ENCODE results near the gene PABPN1L. TPM values are rescaled to one million over a fixed set of nuclear protein-coding genes. Genes with fewer than 3 reads are reported as not detected.

The PABPN1L gene
- total and polyA plus RNA-seq, 2 of the 8 experiments (the other 6 are each of a cell fraction or from before 2014, with no cell fraction given): not detected

- H3K4me2 ChIP-seq (ENCODE audit: insufficient read depth in 1 of 2, low read depth in 2 of 2, low read length in 2 of 2): no peak overlapping the region
- no peak overlapping the region for H2AFZ ChIP-seq (ENCODE audit: low read length)
- no peak overlapping the region for H2BK15ac ChIP-seq (ENCODE audit: low read length)
- no peaks in the 10 kb centered on the region for H3K79me2 ChIP-seq (ENCODE audit: control insufficient read depth in 1 of 2, insufficient read depth in 2 of 2, low read length in 2 of 2)
- no peak overlapping the region for H3K18ac ChIP-seq (ENCODE audit: extremely low read depth, low read length)
- ChIA-PET CTCF (ENCODE audit: partially characterized antibody) (interaction anchor here (0.9 to 3.0 kb wide), 9 partner anchors 9 to 347 kb away, joined by 3 to 16 read pairs (median 4); partner anchors contain the start of gene APRT), POLR2A (ENCODE audit: partially characterized antibody) (interaction anchor here (1.2 to 9.0 kb wide), 3 partner anchors 11 to 37 kb away, joined by 3 to 77 read pairs (median 4); partner anchors contain the start of gene APRT)
- DNase-seq (ENCODE audit: low read depth in 1 of 2, low spot score in 2 of 2): no peak
- no peak overlapping the region for H4K8ac ChIP-seq (ENCODE audit: extremely low read depth, insufficient read depth, low read length)
- 90% methylated on average over 16 of the region's 20 CpGs; no CpG with 5 or more reads in 1 of the 2 experiments for WGBS, 2 experiments (ENCODE audit: extremely low coverage in 1 of 2, insufficient coverage in 1 of 2, insufficient read length in 1 of 2, insufficient replicate concordance in 2 of 2, low coverage in 1 of 2, low lambda C conversion rate in 2 of 2, missing lambda C conversion rate in 1 of 2)
- H3K4me3 ChIP-seq (ENCODE audit: extremely low read depth in 1 of 4, insufficient read depth in 2 of 4, low read depth in 3 of 4, low read length in 4 of 4): no peak overlapping the region
- H3K14ac ChIP-seq (ENCODE audit: insufficient read length): no peak overlapping the region
- no peak overlapping the region for H3K23ac ChIP-seq (ENCODE audit: insufficient read length)
- H4K91ac ChIP-seq (replicated peaks; ENCODE audit: insufficient read length, low read length): no peak overlapping the region
- no peak overlapping the region for H3K27ac ChIP-seq (ENCODE audit: low read depth, low read length)
- H2AK5ac ChIP-seq (ENCODE audit: low read depth, low read length): no peak overlapping the region
- H3K27me3 ChIP-seq (replicated peaks in 1 of 4; ENCODE audit: control insufficient read depth in 3 of 4, extremely low read depth in 1 of 4, insufficient read depth in 3 of 4, low read length in 3 of 4): no peaks in the 10 kb centered on the region
- H4K5ac ChIP-seq (ENCODE audit: insufficient read length, low read depth, low read length): no peak overlapping the region
- H3K79me1 ChIP-seq (ENCODE audit: low read depth, low read length): no peaks in the 10 kb centered on the region
- H3K36me3 ChIP-seq (ENCODE audit: control insufficient read depth in 2 of 4, insufficient read depth in 4 of 4, low read length in 3 of 4): no peaks in the 10 kb centered on the region
- no peak overlapping the region for H3K4ac ChIP-seq (replicated peaks; ENCODE audit: insufficient read length, low read depth, low read length)
- no peaks in the 10 kb centered on the region for H3K9me3 ChIP-seq (ENCODE audit: insufficient read depth in 2 of 2, low read depth in 1 of 2, low read length in 1 of 2)
- H4K20me1 ChIP-seq (replicated peaks in 1 of 2; ENCODE audit: control insufficient read depth in 1 of 2, insufficient read depth in 2 of 2, low read length in 2 of 2): peaks cover 0 to 3% of the 10 kb centered on the region in 2 experiments
- no peak overlapping the region for H2BK120ac ChIP-seq (replicated peaks; ENCODE audit: low read depth, low read length)
- FAIRE-seq: no peak
- no peaks in the 10 kb centered on the region for H3K4me1 ChIP-seq (replicated peaks in 1 of 4; ENCODE audit: control insufficient read depth in 3 of 4, insufficient read depth in 4 of 4, low read length in 3 of 4)
- H2BK5ac ChIP-seq (ENCODE audit: low read depth, low read length): no peak overlapping the region
- no peak overlapping the region for H2BK20ac ChIP-seq (ENCODE audit: low read length)
- no peaks in the 10 kb centered on the region for H3K23me2 ChIP-seq (ENCODE audit: low read depth, low read length)
- no peak overlapping the region for H3K56ac ChIP-seq (replicated peaks; ENCODE audit: insufficient read length, low read depth, low read length)
- no peak overlapping the region for H3K9ac ChIP-seq (replicated peaks in 1 of 4; ENCODE audit: extremely low read depth in 1 of 4, low read depth in 3 of 4, low read length in 3 of 4)
- no peak overlapping the region for H2BK12ac ChIP-seq (ENCODE audit: low read depth, low read length)
- TF ChIP-seq GABPA (IDR thresholded peaks at IDR 0.05; ENCODE audit: borderline replicate concordance, insufficient read depth, low read length) (no peak), NANOG (IDR thresholded peaks at IDR 0.05; ENCODE audit: insufficient read depth, low read depth, low read length, poor library complexity, severe bottlenecking) (no peak), KDM4A (IDR thresholded peaks at IDR 0.05; ENCODE audit: low read depth, low read length, severe bottlenecking) (no peak), SAP30 (IDR thresholded peaks at IDR 0.05; ENCODE audit: insufficient read depth, insufficient replicate concordance, low read length) (no peak), GTF2F1 (IDR thresholded peaks at IDR 0.05; ENCODE audit: borderline replicate concordance, low read depth, low read length) (no peak), HDAC2 (IDR thresholded peaks at IDR 0.05; ENCODE audit: borderline replicate concordance in 1 of 2, low read depth in 2 of 2, low read length in 2 of 2) (no peak), EGR1 (IDR thresholded peaks at IDR 0.05; ENCODE audit: borderline replicate concordance, low read depth, low read length) (no peak), PHF8 (conservative IDR thresholded peaks at IDR 0.05; ENCODE audit: low read depth, low read length) (no peak), POLR2AphosphoS5 (IDR thresholded peaks at IDR 0.05; ENCODE audit: low read depth, low read length) (no peak), KDM5A (IDR thresholded peaks at IDR 0.05; ENCODE audit: low read length) (no peak), E2F6 (IDR thresholded peaks at IDR 0.05) (no peak), SP2 (IDR thresholded peaks at IDR 0.05; ENCODE audit: low read length) (no peak)
These were observed 46.0 kb downstream of the PABPN1L start for GRCh38 chr16:88820385-88821025.

All from H1 (cell line).